ENCODE measurements around the gene PCDHGA8.
"Not testable (repeated sequence)": the region's sequence is repeated elsewhere in the genome, so short reads cannot be mapped to it uniquely, and the experiment has no call there.

PCDHGA8 gene

DNA sequence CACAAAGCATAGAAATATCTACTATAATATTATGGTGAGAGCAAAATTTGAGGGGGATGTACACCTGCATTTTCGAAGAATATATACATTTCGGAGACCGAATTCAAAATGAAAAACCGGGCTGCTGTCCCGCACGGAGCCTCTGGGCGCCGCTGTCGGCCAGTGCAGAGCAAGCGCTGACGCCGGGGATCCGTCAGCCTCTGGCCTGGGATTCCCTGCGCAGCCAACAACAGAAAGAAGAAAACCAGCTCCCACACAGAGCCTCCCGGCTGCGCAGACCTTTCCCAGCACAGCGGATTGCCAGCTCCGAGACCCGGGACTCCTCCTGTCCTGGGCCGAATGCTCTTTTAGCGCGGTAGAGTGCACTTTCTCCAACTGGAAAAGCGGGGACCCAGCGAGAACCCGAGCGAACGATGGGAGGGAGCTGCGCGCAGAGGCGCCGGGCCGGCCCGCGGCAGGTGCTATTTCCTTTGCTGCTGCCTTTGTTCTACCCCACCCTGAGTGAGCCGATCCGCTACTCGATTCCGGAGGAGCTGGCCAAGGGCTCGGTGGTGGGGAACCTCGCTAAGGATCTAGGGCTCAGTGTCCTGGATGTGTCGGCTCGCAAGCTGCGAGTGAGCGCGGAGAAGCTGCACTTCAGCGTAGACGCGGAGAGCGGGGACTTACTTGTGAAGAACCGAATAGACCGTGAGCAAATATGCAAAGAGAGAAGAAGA lies 15.5 kb downstream of the PCDHGA8 start, which contains the start of gene PCDHGB6:
Gene PCDHGB6 (plus strand): TSS at position 232 of the 716 bp plus-strand sequence. CDS start 182 bp downstream, at position 414.
- intact Hi-C loops (cut with micrococcal nuclease); H3K36me3 Mint-ChIP-seq (ENCODE audit: low read depth): not testable (repeated sequence)
- H3K4me3 Mint-ChIP-seq, result peak within 1 kb of the TSS; percentile 74

DNA sequence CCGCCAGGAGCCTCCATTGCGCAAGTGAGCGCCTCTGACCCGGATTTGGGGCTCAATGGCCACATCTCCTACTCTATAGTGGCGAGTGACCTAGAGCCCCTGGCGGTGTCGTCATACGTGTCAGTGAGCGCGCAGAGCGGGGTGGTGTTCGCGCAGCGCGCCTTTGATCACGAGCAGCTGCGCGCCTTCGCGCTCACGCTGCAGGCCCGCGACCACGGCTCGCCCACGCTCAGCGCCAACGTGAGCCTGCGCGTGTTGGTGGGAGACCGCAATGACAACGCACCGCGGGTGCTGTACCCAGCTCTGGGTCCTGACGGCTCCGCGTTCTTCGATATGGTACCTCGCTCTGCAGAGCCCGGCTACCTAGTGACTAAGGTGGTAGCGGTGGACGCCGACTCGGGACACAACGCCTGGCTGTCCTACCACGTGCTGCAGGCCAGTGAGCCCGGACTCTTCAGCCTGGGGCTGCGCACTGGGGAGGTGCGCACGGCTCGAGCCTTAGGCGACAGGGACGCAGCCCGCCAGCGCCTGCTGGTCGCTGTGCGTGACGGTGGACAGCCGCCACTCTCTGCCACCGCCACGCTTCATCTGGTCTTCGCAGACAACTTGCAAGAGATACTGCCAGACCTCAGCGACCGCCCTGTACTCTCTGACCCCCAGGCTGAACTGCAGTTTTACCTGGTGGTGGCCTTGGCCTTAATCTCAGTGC lies 17.3 kb downstream of the PCDHGA8 start:
- intact Hi-C loops (cut with micrococcal nuclease), result loop anchor here (10.0 kb wide), 1 partner anchor 85 kb away; the partner anchor contains the start of gene TAF7
- Mint-ChIP-seq H3K27ac (no peak overlapping the region), H3K36me3 (ENCODE audit: low read depth) (no peaks in the 10 kb centered on the region), H3K4me3 (no peak overlapping the region), H3K9me3 (peaks cover 28% of the 10 kb centered on the region), H3K27me3 (peaks cover 84% of the 10 kb centered on the region), H3K4me1 (ENCODE audit: low read depth) (peaks cover 18% of the 10 kb centered on the region)

More for the DNA sequence above, 15.5 kb downstream of the PCDHGA8 start, which contains the start of gene PCDHGB6:
- H3K27ac Mint-ChIP-seq; H3K4me1 Mint-ChIP-seq (ENCODE audit: low read depth): not testable (repeated sequence)
- Mint-ChIP-seq H3K27me3 (peaks cover 84% of the 10 kb centered on the region), H3K9me3 (peaks cover 41% of the 10 kb centered on the region)

DNA sequence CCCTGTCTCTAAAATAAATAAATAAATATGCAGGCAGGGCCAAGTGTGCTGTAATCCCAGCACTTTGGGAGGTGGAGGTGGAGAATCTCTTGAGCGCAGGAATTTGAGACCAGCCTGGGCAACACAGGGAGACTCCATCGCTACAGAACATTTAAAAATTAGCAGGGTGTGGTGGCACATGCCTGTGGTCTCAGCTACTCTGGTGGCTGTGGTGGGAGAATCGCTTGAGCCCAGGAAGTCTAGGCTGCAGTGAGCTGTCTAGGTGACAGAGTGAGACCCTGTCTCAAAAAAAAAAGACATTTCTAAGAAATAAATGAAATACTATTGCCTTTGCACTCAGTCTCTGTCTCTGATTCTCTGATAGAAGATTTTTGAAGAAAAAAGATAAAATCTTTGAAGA lies 19.1 kb downstream of the PCDHGA8 start:
- peaks cover 28% of the 10 kb centered on the region for H3K9me3 Mint-ChIP-seq
- no peaks in the 10 kb centered on the region for H3K36me3 Mint-ChIP-seq (ENCODE audit: low read depth)
- no peak overlapping the region for H3K4me3 Mint-ChIP-seq
- peaks cover 81% of the 10 kb centered on the region for H3K27me3 Mint-ChIP-seq
- H3K27ac Mint-ChIP-seq, result no peak overlapping the region
- intact Hi-C loops (cut with micrococcal nuclease), result loop anchor here (10.0 kb wide), 1 partner anchor 87 kb away; the partner anchor contains the start of gene TAF7
- peaks cover 23% of the 10 kb centered on the region for H3K4me1 Mint-ChIP-seq (ENCODE audit: low read depth)

GRCh38 chr5:141412854-141413539 lies 20.6 kb downstream of the PCDHGA8 start, which contains the start of gene PCDHGA10:
PCDHGA10 (plus strand) TSS chr5:141412987; CDS start chr5:141413176, 189 bp downstream.
- Mint-ChIP-seq H3K4me3 (peak within 1 kb of the TSS; percentile 66), H3K4me1 (ENCODE audit: low read depth) (peaks cover 26% of the 10 kb centered on the region), H3K36me3 (ENCODE audit: low read depth) (peaks cover 4% of the 10 kb centered on the region), H3K27me3 (peaks cover 81% of the 10 kb centered on the region), H3K9me3 (peaks cover 25% of the 10 kb centered on the region), H3K27ac (no peak within 1 kb of the TSS)
- intact Hi-C loops (cut with micrococcal nuclease), result loop anchor here (10.0 kb wide), 1 partner anchor 88 kb away; the partner anchor contains the start of gene TAF7

DNA sequence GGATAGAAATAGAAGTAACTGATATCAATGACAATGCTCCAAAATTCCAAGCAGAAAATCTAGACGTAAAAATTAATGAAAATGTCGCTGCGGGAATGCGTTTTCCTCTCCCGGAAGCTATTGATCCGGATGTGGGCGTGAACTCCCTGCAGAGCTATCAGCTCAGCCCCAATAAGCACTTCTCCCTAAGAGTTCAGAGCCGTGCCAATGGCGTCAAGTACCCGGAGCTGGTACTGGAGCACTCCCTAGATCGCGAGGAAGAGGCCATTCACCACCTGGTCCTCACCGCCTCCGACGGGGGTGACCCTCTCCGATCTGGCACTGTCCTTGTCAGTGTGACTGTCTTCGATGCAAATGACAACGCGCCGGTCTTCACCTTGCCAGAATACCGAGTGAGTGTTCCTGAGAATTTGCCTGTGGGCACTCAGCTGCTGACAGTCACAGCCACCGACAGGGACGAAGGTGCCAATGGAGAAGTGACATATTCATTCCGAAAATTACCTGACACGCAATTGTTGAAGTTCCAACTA lies 21.2 kb downstream of the PCDHGA8 start:
- peaks cover 81% of the 10 kb centered on the region for H3K27me3 Mint-ChIP-seq
- H3K36me3 Mint-ChIP-seq (ENCODE audit: low read depth), result peaks cover 4% of the 10 kb centered on the region
- peaks cover 26% of the 10 kb centered on the region for H3K4me1 Mint-ChIP-seq (ENCODE audit: low read depth)
- peak overlapping the region; percentile 66 for H3K4me3 Mint-ChIP-seq
- intact Hi-C loops (cut with micrococcal nuclease), result loop anchor here (10.0 kb wide), 1 partner anchor 89 kb away; the partner anchor contains the start of gene TAF7
- H3K9me3 Mint-ChIP-seq, result peaks cover 25% of the 10 kb centered on the region
- no peak overlapping the region for H3K27ac Mint-ChIP-seq

DNA sequence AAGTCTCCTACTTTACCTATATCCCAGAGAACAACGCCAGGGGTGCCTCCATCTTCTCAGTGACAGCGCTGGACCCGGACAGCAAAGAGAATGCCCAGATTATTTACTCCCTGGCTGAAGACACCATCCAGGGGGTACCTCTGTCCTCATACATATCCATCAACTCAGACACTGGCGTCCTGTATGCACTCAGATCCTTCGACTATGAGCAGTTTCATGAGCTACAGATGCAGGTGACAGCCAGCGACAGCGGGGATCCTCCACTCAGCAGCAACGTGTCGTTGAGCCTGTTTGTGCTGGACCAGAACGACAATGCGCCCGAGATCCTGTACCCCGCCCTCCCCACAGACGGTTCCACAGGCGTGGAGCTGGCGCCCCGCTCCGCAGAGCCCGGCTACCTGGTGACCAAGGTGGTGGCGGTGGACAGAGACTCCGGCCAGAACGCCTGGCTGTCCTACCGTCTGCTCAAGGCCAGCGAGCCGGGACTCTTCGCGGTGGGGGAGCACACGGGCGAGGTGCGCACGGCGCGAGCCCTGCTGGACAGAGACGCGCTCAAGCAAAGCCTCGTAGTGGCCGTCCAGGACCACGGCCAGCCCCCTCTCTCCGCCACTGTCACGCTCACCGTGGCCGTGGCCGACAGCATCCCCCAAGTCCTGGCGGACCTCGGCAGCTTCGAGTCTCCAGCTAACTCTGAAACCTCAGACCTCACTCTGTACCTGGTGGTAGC lies 22.3 kb downstream of the PCDHGA8 start:
- Mint-ChIP-seq H3K9me3 (peaks cover 22% of the 10 kb centered on the region), H3K4me1 (ENCODE audit: low read depth) (peaks cover 30% of the 10 kb centered on the region), H3K27me3 (peaks cover 81% of the 10 kb centered on the region)
- H3K4me3 Mint-ChIP-seq; H3K27ac Mint-ChIP-seq; H3K36me3 Mint-ChIP-seq (ENCODE audit: low read depth): not testable (repeated sequence)
- intact Hi-C loops (cut with micrococcal nuclease), result loop anchor here (10.0 kb wide), 1 partner anchor 90 kb away; the partner anchor contains the start of gene TAF7

- not testable (repeated sequence) for H3K36me3 Mint-ChIP-seq (ENCODE audit: low read depth); H3K4me3 Mint-ChIP-seq; H3K27ac Mint-ChIP-seq
- peaks cover 79% of the 10 kb centered on the region for H3K27me3 Mint-ChIP-seq
- H3K4me1 Mint-ChIP-seq (ENCODE audit: low read depth), result peaks cover 30% of the 10 kb centered on the region
- intact Hi-C loops (cut with micrococcal nuclease), result loop anchor here (10.0 kb wide), 1 partner anchor 90 kb away; the partner anchor contains the start of gene TAF7
- peaks cover 17% of the 10 kb centered on the region for H3K9me3 Mint-ChIP-seq
These were observed 22.8 kb downstream of the PCDHGA8 start for GRCh38 chr5:141415275-141415618.

DNA sequence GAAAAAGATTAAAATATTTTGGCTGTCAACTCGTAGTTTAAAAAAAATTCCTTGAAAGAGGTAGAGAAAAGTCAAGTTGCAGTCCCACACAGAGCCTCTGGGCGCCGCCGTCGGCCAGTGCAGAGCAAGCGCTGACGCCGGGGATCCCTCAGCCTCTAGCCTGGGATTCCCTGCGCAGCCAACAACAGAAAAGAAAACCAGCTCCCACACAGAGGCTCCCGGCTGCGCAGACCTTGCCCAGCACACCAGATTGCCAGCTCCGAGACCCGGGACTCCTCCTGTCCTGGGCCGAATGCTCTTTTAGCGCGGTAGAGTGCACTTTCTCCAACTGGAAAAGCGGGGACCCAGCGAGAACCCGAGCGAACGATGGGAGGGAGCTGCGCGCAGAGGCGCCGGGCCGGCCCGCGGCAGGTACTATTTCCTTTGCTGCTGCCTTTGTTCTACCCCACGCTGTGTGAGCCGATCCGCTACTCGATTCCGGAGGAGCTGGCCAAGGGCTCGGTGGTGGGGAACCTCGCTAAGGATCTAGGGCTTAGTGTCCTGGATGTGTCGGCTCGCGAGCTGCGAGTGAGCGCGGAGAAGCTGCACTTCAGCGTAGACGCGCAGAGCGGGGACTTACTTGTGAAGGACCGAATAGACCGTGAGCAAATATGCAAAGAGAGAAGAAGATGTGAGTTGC lies 25.2 kb downstream of the PCDHGA8 start, which contains the start of gene PCDHGB7:
Gene PCDHGB7 (plus strand): TSS at position 184 of the 679 bp plus-strand sequence. CDS start 183 bp downstream, at position 367.
- H3K36me3 Mint-ChIP-seq (ENCODE audit: low read depth); H3K27ac Mint-ChIP-seq: not testable (repeated sequence)
- H3K9me3 Mint-ChIP-seq, result peaks cover 14% of the 10 kb centered on the region
- H3K27me3 Mint-ChIP-seq, result peaks cover 82% of the 10 kb centered on the region
- peak within 1 kb of the TSS; percentile 82 for H3K4me3 Mint-ChIP-seq
- intact Hi-C loops (cut with micrococcal nuclease), result loop anchor here (2.0 to 10.0 kb wide), 2 partner anchors 93 to 147 kb away; partner anchors contain the start of gene TAF7
- peaks cover 39% of the 10 kb centered on the region for H3K4me1 Mint-ChIP-seq (ENCODE audit: low read depth)

DNA sequence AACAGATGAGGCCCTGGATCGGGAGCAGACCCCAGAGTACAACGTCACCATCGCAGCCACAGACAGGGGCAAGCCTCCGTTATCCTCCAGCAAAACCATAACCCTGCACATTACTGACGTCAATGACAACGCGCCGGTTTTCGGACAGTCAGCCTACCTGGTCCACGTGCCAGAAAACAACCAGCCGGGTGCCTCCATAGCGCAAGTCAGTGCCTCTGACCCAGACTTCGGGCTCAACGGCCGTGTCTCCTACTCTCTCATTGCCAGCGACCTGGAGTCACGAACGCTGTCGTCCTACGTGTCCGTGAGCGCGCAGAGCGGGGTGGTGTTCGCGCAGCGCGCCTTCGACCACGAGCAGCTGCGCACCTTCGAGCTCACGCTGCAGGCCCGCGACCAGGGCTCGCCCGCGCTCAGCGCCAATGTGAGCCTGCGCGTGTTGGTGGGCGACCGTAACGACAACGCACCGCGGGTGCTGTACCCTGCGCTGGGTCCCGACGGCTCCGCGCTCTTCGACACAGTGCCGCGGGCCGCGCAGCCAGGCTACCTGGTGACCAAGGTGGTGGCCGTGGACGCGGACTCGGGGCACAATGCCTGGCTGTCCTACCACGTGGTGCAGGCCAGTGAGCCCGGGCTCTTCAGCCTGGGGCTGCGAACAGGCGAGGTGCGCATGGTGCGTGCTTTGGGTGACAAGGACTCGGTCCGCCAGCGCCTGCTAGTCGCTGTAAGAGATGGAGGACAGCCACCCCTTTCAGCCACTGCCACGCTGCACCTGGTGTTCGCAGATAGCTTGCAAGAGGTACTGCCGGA lies 26.8 kb downstream of the PCDHGA8 start:
- H3K4me1 Mint-ChIP-seq (ENCODE audit: low read depth), result peaks cover 27% of the 10 kb centered on the region
- peaks cover 4% of the 10 kb centered on the region for H3K36me3 Mint-ChIP-seq (ENCODE audit: low read depth)
- intact Hi-C loops (cut with micrococcal nuclease), result loop anchor here (10.0 kb wide), 1 partner anchor 94 kb away; the partner anchor contains the start of gene TAF7
- H3K27me3 Mint-ChIP-seq, result peaks cover 81% of the 10 kb centered on the region
- H3K4me3 Mint-ChIP-seq, result no peak overlapping the region
- no peak overlapping the region for H3K27ac Mint-ChIP-seq
- H3K9me3 Mint-ChIP-seq, result peaks cover 14% of the 10 kb centered on the region

- H3K4me3 Mint-ChIP-seq, result peak within 1 kb of the TSS; percentile 78
- no peak within 1 kb of the TSS for H3K27ac Mint-ChIP-seq
These were observed 28.5 kb downstream of the PCDHGA8 start, which contains the start of gene PCDHGA11 for GRCh38 chr5:141420855-141421488. PCDHGA11 (plus strand) TSS chr5:141421051; CDS start chr5:141421228, 177 bp downstream.

DNA sequence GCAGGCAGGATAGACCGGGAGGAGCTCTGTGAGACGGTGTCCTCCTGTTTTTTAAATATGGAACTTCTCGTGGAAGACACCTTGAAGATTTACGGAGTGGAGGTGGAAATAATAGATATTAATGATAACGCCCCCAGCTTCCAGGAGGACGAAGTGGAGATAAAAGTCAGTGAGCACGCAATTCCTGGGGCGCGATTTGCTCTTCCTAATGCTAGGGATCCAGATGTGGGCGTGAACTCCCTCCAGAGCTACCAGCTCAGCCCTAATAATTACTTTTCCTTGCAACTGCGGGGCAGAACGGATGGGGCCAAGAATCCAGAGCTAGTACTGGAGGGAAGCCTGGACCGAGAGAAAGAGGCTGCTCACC lies 29.0 kb downstream of the PCDHGA8 start:
- intact Hi-C loops (cut with micrococcal nuclease), result loop anchor here (2.0 kb wide), 1 partner anchor 103 kb away; no protein-coding TSS in a partner anchor
- peaks cover 4% of the 10 kb centered on the region for H3K36me3 Mint-ChIP-seq (ENCODE audit: low read depth)
- peaks cover 81% of the 10 kb centered on the region for H3K27me3 Mint-ChIP-seq
- peaks cover 14% of the 10 kb centered on the region for H3K9me3 Mint-ChIP-seq
- H3K4me3 Mint-ChIP-seq, result peak overlapping the region; percentile 78
- peaks cover 23% of the 10 kb centered on the region for H3K4me1 Mint-ChIP-seq (ENCODE audit: low read depth)
- no peak overlapping the region for H3K27ac Mint-ChIP-seq

More at GRCh38 chr5:141420855-141421488, 28.5 kb downstream of the PCDHGA8 start, which contains the start of gene PCDHGA11:
- intact Hi-C loops (cut with micrococcal nuclease), result loop anchor here (2.0 kb wide), 1 partner anchor 104 kb away; no protein-coding TSS in a partner anchor
- H3K27me3 Mint-ChIP-seq, result peaks cover 80% of the 10 kb centered on the region
- peaks cover 23% of the 10 kb centered on the region for H3K4me1 Mint-ChIP-seq (ENCODE audit: low read depth)
- H3K9me3 Mint-ChIP-seq, result peaks cover 14% of the 10 kb centered on the region
- peaks cover 4% of the 10 kb centered on the region for H3K36me3 Mint-ChIP-seq (ENCODE audit: low read depth)
